NCI-H2029 (cell line): Measurements from ENCODE around the gene MRPL2.
"Not testable (repeated sequence)": the region's sequence is repeated elsewhere in the genome, so short reads cannot be mapped to it uniquely, and the experiment has no call there.

Experiments
- DNase-seq: peaks from one replicate; lab custom pipeline; 2025; lab: John Stamatoyannopoulos, UW

The MRPL2 gene

GRCh38 chr6:43082806-43083655 is 23.8 kb upstream of the MRPL2 start:
- no peak for DNase-seq

GRCh38 chr6:43081922-43082321 is 22.7 kb upstream of the MRPL2 start:
- DNase-seq = not testable (repeated sequence)

- no peak for DNase-seq
These were observed 21.8 kb upstream of the MRPL2 start for GRCh38 chr6:43081043-43081442.

- no peak for DNase-seq
These were observed 19.5 kb upstream of the MRPL2 start for GRCh38 chr6:43078691-43079090.

GRCh38 chr6:43077981-43078511 is 18.8 kb upstream of the MRPL2 start:
- no peak for DNase-seq

- no peak for DNase-seq
These were observed 18.1 kb upstream of the MRPL2 start for GRCh38 chr6:43077333-43077809.

GRCh38 chr6:43076464-43077332 is 17.5 kb upstream of the MRPL2 start:
- no peak for DNase-seq

- no peak for DNase-seq
These were observed 16.6 kb upstream of the MRPL2 start, which contains the start of gene PTK7 for GRCh38 chr6:43075670-43076463. TSS of gene PTK7 (plus strand) at chr6:43076314. CDS start at chr6:43076489, 175 bp downstream.

GRCh38 chr6:43074847-43075669 is 15.8 kb upstream of the MRPL2 start:
- no peak for DNase-seq

GRCh38 chr6:43070028-43070632 is 10.9 kb upstream of the MRPL2 start:
- DNase-seq = no peak

GRCh38 chr6:43062818-43063217 is 3.6 kb upstream of the MRPL2 start:
- DNase-seq = no peak

- no peak for DNase-seq
These were observed 2.6 kb upstream of the MRPL2 start for GRCh38 chr6:43061861-43062260.

GRCh38 chr6:43060755-43061633 is 1.8 kb upstream of the MRPL2 start:
- DNase-seq = no peak

GRCh38 chr6:43060034-43060754 is 960 bp upstream of the MRPL2 start:
- DNase-seq = peak; percentile 33

GRCh38 chr6:43058531-43058930 is 703 bp downstream of the MRPL2 start:
- DNase-seq = no peak

GRCh38 chr6:43055966-43056365 is 3.3 kb downstream of the MRPL2 start:
- DNase-seq = no peak

- DNase-seq = peak; percentile 21
These were observed 4.9 kb downstream of the MRPL2 start for GRCh38 chr6:43054206-43054943.
